GM19240 (cell line): ENCODE measurements around the gene CEP164.
"Not testable (repeated sequence)": the region's sequence is repeated elsewhere in the genome, so short reads cannot be mapped to it uniquely, and the experiment has no call there.

Experiments
- DNase-seq: peaks from one replicate; pipeline ENCODE4 v3.0.0; 2011; ENCODE audit warnings: low spot score; ENCODE audit not compliant: insufficient read length

Gene CEP164

GRCh38 chr11:117392979-117393378 is 65.3 kb downstream of the CEP164 start:
- DNase-seq: no peak

- no peak for DNase-seq
These were observed 66.7 kb downstream of the CEP164 start for GRCh38 chr11:117394221-117394925.

- DNase-seq: no peak
These were observed 67.8 kb downstream of the CEP164 start for GRCh38 chr11:117395476-117395875.

- no peak for DNase-seq
These were observed 69.3 kb downstream of the CEP164 start for GRCh38 chr11:117396970-117397369.

- DNase-seq: not testable (repeated sequence)
These were observed 71.0 kb downstream of the CEP164 start for GRCh38 chr11:117398618-117399017.

GRCh38 chr11:117399100-117399840 is 71.6 kb downstream of the CEP164 start:
- DNase-seq: not testable (repeated sequence)

GRCh38 chr11:117405898-117406297 is 78.2 kb downstream of the CEP164 start:
- DNase-seq: not testable (repeated sequence)

- no peak for DNase-seq
These were observed 79.4 kb downstream of the CEP164 start for GRCh38 chr11:117407016-117407415.

GRCh38 chr11:117408356-117408755 is 80.7 kb downstream of the CEP164 start:
- no peak for DNase-seq

- DNase-seq: no peak
These were observed 81.9 kb downstream of the CEP164 start for GRCh38 chr11:117409511-117409910.

GRCh38 chr11:117410238-117410637 is 82.6 kb downstream of the CEP164 start:
- no peak for DNase-seq

GRCh38 chr11:117410861-117411710 is 83.4 kb downstream of the CEP164 start:
- DNase-seq: no peak

- DNase-seq: no peak
These were observed 84.1 kb downstream of the CEP164 start for GRCh38 chr11:117411736-117412135.

- no peak for DNase-seq
These were observed 84.5 kb downstream of the CEP164 start for GRCh38 chr11:117412176-117412575.

GRCh38 chr11:117412653-117413275 is 85.1 kb downstream of the CEP164 start:
- no peak for DNase-seq

GRCh38 chr11:117413616-117414015 is 86.0 kb downstream of the CEP164 start:
- no peak for DNase-seq

GRCh38 chr11:117414724-117415123 is 87.1 kb downstream of the CEP164 start:
- no peak for DNase-seq

GRCh38 chr11:117415358-117415896 is 87.8 kb downstream of the CEP164 start:
- no peak for DNase-seq

GRCh38 chr11:117417342-117417741 is 89.7 kb downstream of the CEP164 start:
- DNase-seq: no peak

GRCh38 chr11:117417856-117418255 is 90.2 kb downstream of the CEP164 start:
- no peak for DNase-seq
